GM10266 (cell line): ENCODE results near the gene PTPRA.

Experiments used
- DNase-seq: peaks from one replicate; pipeline ENCODE4 v3.0.0; 2012; ENCODE audit errors: extremely low spot score
- CTCF ChIP-seq: IDR thresholded peaks from 2 replicates; pipeline ENCODE4 v1.5.1; 2012; ENCODE audit warnings: mild to moderate bottlenecking, low read depth; ENCODE audit not compliant: control insufficient read depth, insufficient read depth; ENCODE audit errors: missing control alignments

PTPRA gene

DNA sequence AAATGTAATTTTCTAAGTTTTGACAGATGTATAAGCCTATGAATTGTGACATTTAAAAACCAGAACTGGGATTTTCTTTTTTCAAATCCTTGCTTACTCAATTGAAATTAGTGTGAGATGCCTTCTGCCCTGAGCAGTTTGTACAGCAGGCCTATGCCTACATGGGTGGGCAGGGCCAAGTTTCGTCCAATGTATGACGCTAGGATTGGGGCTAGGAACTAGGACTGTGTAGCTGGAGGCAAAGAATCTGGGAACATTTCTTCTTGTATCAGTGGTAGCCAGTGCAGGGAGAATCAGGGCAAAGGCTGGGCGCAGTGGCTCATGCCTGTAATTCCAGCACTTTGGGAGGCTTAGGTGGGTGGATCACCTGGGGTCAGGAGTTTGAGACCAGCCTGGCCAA is 3.9 kb upstream of the PTPRA start:
- TF ChIP-seq CTCF: no peak
- no peak for DNase-seq

- DNase-seq: no peak
- TF ChIP-seq CTCF: no peak
Measured at GRCh38 chr20:2871111-2871465, 2.2 kb upstream of the PTPRA start.

DNA sequence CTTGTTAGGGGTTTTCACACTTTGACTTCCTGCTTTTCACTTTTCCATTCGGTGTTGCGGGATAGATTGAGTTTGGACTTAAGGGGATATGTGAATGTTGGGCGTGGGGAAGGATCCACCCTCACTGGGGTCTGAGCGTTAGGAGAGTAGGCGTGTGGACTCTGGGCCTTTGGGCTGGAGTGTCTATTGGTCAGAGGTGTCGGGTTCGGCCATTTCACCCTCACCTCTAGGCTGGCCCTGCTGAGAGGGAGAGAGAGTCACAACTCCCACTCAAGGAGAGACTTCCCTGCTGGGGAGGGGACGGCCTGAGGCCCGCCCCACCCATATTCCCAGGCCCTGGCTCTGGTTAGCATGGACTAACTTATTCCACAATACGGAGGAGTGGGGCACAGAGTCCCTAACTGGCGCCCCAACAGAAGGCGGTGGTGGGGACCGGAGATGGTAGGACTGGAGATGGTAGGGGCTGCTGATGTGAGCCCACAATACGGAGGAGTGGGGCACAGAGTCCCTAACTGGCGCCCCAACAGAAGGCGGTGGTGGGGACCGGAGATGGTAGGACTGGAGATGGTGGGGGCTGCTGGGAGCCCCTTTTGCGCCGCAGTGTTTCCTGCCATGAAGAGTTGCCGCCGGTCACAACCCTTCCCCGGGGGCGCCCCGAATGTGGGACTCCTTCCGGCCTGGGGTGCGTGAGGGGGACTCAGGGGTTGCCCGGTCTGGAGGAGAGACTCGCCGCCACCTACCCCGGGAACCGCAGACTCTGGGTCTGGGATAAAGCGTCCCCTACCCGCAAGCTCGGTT is 1.4 kb upstream of the PTPRA start:
- DNase-seq: no peak
- TF ChIP-seq CTCF: peak; percentile 12

- DNase-seq: peak; percentile 75
- peak; percentile 74 for TF ChIP-seq CTCF
Measured at GRCh38 chr20:2872459-2873009, 747 bp upstream of the PTPRA start.

GRCh38 chr20:2873747-2874041 is 413 bp downstream of the PTPRA start:
- TF ChIP-seq CTCF: no peak
- peak; percentile 72 for DNase-seq

GRCh38 chr20:2874456-2874855 is 1.2 kb downstream of the PTPRA start:
- DNase-seq: no peak
- TF ChIP-seq CTCF: no peak

GRCh38 chr20:2875690-2876203 is 2.5 kb downstream of the PTPRA start:
- no peak for TF ChIP-seq CTCF
- DNase-seq: no peak
